GM21619 (cell line): ENCODE data around the gene COL5A2.

Experiments used
- ATAC-seq: cut with Tn5 transposase; IDR thresholded peaks from one replicate; pipeline ENCODE4 v1.9.1; 2021; ENCODE audit not compliant: unreplicated experiment

The COL5A2 gene

DNA sequence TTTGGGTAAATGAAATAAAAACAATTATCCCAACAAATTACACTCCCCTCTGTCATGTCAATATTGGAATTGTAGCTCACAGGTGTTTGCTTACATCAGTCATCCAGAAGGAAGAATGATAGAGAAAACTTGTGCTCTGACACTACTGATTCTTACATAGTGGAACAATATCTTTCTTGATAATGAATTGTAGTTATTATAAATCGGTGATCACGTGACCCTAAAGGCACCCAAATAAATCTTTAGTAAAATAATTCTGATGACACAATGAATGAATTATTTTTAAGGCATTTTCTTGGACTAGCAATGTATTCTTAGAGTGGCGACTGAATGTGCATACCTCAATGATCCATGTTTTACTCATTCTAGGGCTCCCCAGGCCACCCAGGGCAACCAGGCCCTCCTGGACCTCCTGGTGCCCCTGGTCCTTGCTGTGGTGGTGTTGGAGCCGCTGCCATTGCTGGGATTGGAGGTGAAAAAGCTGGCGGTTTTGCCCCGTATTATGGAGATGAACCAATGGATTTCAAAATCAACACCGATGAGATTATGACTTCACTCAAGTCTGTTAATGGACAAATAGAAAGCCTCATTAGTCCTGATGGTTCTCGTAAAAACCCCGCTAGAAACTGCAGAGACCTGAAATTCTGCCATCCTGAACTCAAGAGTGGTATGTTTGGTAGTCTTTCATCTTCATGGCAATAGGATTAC, 170.9 kb downstream of the COL5A2 start:
- ATAC-seq, result no peak

GRCh38 chr2:189002079-189002478, 177.5 kb downstream of the COL5A2 start:
- ATAC-seq, result no peak

GRCh38 chr2:189000221-189000620, 179.3 kb downstream of the COL5A2 start:
- no peak for ATAC-seq

DNA sequence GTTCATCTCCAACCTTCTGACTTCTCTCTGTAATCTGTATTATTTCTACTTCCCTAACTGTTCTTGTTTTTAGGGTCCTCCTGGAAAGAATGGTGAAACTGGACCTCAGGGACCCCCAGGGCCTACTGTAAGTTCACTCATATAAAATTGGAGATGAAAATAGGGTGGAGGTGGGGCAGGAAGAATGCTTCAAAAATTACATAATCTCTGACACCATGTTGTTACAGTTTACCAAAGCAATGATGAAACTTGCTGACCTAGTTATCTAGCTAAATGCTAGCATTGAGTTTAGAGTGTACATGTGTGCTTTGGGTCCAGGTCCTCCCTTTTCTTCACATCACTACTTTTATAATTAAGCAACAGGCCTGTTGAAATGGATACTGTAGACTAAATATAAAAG, 182.3 kb downstream of the COL5A2 start:
- ATAC-seq, result no peak

- ATAC-seq, result no peak
These were observed 186.3 kb downstream of the COL5A2 start for GRCh38 chr2:188993247-188993646.

DNA sequence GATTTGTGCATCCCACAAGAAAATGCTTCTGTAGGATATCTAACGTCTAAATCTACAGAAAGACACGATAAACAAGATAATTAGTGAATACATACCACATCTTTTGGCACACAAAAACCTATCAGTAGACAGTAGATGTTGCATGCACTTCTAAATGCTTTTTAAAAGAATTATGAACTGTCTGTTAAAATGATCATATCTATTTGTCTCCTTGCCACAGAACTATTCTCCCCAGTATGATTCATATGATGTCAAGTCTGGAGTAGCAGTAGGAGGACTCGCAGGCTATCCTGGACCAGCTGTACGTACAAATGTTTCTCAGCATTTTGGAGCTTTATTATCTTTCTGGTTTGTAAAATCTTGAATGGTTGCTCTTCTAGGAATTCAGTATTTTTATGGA, 192.7 kb downstream of the COL5A2 start:
- no peak for ATAC-seq

DNA sequence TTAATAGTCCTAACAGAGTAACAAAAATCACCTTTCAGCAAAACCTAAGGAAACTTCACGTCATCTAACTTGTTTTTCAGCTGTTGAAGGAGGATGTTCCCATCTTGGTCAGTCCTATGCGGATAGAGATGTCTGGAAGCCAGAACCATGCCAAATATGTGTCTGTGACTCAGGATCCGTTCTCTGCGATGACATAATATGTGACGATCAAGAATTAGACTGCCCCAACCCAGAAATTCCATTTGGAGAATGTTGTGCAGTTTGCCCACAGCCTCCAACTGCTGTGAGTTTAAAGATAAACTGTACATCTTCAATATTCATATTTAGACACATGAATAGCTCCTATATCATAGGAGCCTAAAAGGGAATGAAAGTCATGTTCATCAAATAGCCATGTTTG, 194.9 kb downstream of the COL5A2 start:
- no peak for ATAC-seq

- no peak for ATAC-seq
These were observed 195.5 kb downstream of the COL5A2 start for GRCh38 chr2:188984065-188984491.

DNA sequence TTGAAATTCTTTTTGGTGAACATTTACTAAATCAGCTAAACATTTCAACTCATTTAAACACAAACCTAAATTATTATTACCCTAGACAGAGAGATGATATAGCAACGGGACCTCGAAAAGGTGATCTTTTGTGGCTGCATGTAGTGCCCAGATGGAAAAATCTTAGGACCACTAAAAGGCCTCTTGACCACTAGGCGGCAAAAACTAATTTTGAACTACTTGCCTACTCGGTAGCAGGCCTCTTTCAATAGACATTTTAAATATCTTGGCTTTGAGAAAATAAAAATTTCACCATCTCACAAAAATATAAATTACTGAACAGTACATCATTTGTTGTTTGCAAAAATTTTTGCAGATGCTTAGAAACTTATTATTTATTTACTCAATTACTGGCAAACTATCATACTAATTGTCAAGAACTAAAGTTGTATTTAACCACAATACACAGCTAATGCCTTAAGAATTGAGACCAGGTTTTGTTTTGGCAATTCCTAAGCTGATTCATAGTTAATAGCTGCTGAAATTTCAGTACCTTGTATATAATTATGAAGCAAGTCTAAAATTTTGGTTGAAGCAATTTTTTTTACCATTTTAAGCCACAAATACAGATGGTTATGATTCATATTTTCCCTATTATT, 196.0 kb downstream of the COL5A2 start:
- ATAC-seq, result no peak
